Measurements from ENCODE around the gene CT45A8. TPM values are rescaled to one million over a fixed set of nuclear protein-coding genes. Genes with fewer than 3 reads are reported as not detected.
"Not testable (repeated sequence)": the region's sequence is repeated elsewhere in the genome, so short reads cannot be mapped to it uniquely, and the experiment has no call there.

CT45A8 gene
- total RNA-seq, 2 donors from 2014 or later = not detected

- H3K27me3 ChIP-seq (ENCODE audit: control insufficient read depth, insufficient read depth, low read length, poor library complexity, severe bottlenecking); H3K9ac ChIP-seq (ENCODE audit: extremely low read depth, low read length, poor library complexity, severe bottlenecking); H3K27me3 Mint-ChIP-seq (ENCODE audit: insufficient read depth); DNase-seq; H3K4me3 ChIP-seq (ENCODE audit: low read length); H3K9me3 ChIP-seq (ENCODE audit: control insufficient read depth, low read length); H3K9me3 Mint-ChIP-seq; H3K27ac Mint-ChIP-seq; H3K4me3 Mint-ChIP-seq; H3K36me3 Mint-ChIP-seq (ENCODE audit: low read depth); H3K27ac ChIP-seq (ENCODE audit: low read depth, low read length); H3K4me1 Mint-ChIP-seq; H3K4me1 ChIP-seq (ENCODE audit: control insufficient read depth, insufficient read depth, low read length); H3K36me3 ChIP-seq (ENCODE audit: control insufficient read depth, insufficient read depth, low read length): not testable (repeated sequence)
- no CpG with 5 or more reads among the region's 17 CpGs for WGBS, 2 experiments (ENCODE audit: insufficient coverage in 1 of 2, insufficient read length in 1 of 2)
These were observed 34.4 kb downstream of the CT45A8 start, which contains the start of gene CT45A2 for GRCh38 chrX:135819912-135820311. TSS of gene CT45A2 (minus strand) at chrX:135820012. CDS start at chrX:135816265, 3,747 bp downstream.

GRCh38 chrX:135802687-135803086 lies 51.7 kb downstream of the CT45A8 start, which contains the start of gene CT45A6:
TSS of gene CT45A6 (minus strand) at chrX:135802787. CDS start at chrX:135798993, 3,794 bp downstream.
- not testable (repeated sequence) for H3K36me3 ChIP-seq (ENCODE audit: control insufficient read depth, insufficient read depth, low read length); H3K4me3 Mint-ChIP-seq; H3K9me3 ChIP-seq (ENCODE audit: control insufficient read depth, low read length); H3K27me3 ChIP-seq (ENCODE audit: control insufficient read depth, insufficient read depth, low read length, poor library complexity, severe bottlenecking); H3K4me1 Mint-ChIP-seq; H3K9me3 Mint-ChIP-seq; H3K4me3 ChIP-seq (ENCODE audit: low read length); H3K9ac ChIP-seq (ENCODE audit: extremely low read depth, low read length, poor library complexity, severe bottlenecking); H3K36me3 Mint-ChIP-seq (ENCODE audit: low read depth); H3K27ac Mint-ChIP-seq; H3K4me1 ChIP-seq (ENCODE audit: control insufficient read depth, insufficient read depth, low read length); H3K27ac ChIP-seq (ENCODE audit: low read depth, low read length); H3K27me3 Mint-ChIP-seq (ENCODE audit: insufficient read depth); DNase-seq
- WGBS, 2 experiments (ENCODE audit: insufficient coverage in 1 of 2, insufficient read length in 1 of 2) = no CpG with 5 or more reads among the region's 16 CpGs

Other genes starting within 250 kb of the CT45A8 start
- not detected for gene CT45A1, start 140.9 kb downstream of the CT45A8 start, total RNA-seq
- not detected for gene CT45A3, start 86.3 kb downstream of the CT45A8 start, total RNA-seq
- gene CT45A5, start 69.0 kb downstream of the CT45A8 start, total RNA-seq = not detected
- gene CT45A6, start 51.8 kb downstream of the CT45A8 start, total RNA-seq = not detected
- not detected for gene CT45A2, start 34.5 kb downstream of the CT45A8 start, total RNA-seq
- gene CT45A7, start 17.3 kb downstream of the CT45A8 start, total RNA-seq = not detected
- gene CT45A9, start 17.3 kb upstream of the CT45A8 start, total RNA-seq = not detected
- gene CT45A10, start 38.9 kb upstream of the CT45A8 start, total RNA-seq = not detected
- gene SAGE1, start 39.2 kb upstream of the CT45A8 start, total RNA-seq = not detected
- gene MMGT1, start 119.5 kb upstream of the CT45A8 start, total RNA-seq = 10 to 100 TPM; 17.5 to 19.2 TPM
- 10 to 100 TPM; 10.2 to 13.6 TPM for gene SLC9A6, start 130.9 kb upstream of the CT45A8 start, total RNA-seq

Data from endodermal cell (in vitro differentiated cells).